Endothelial cell of umbilical vein (primary cell): ENCODE results near the gene ADM5.

Experiments
- JUN ChIP-seq: IDR thresholded peaks from 2 replicates; pipeline ENCODE4 v1.6.1; 2011; ENCODE audit warnings: borderline replicate concordance, low read depth; ENCODE audit not compliant: insufficient read length, insufficient read depth
- MYC ChIP-seq: IDR thresholded peaks from one replicate; pipeline ENCODE4 v1.6.1; 2011; ENCODE audit warnings: mild to moderate bottlenecking, low read depth, low read length
- POLR2A ChIP-seq: IDR thresholded peaks from 2 replicates; pipeline ENCODE4 v1.6.1; 2012; ENCODE audit warnings: low read depth, mild to moderate bottlenecking, control low read depth, low read length
- TF ChIP-seq, protein P1 (sequence below): IDR thresholded peaks from 2 replicates; pipeline ENCODE4 v1.6.1; 2011; ENCODE audit not compliant: insufficient read depth, insufficient read length
- TF ChIP-seq, protein P2 (sequence below), 2 donors: IDR thresholded peaks; 1 replicate in 1 of 2; 2 replicates in 1 of 2; pipeline ENCODE4 v1.5.1; 2011; ENCODE audit warnings: low read length in 2 of 2, mild to moderate bottlenecking in 2 of 2, moderate library complexity in 2 of 2, control low read depth in 1 of 2, inconsistent platforms in 1 of 2, low read depth in 1 of 2; ENCODE audit not compliant: insufficient read depth in 1 of 2; ENCODE audit errors: extremely low read depth in 1 of 2

DNA sequence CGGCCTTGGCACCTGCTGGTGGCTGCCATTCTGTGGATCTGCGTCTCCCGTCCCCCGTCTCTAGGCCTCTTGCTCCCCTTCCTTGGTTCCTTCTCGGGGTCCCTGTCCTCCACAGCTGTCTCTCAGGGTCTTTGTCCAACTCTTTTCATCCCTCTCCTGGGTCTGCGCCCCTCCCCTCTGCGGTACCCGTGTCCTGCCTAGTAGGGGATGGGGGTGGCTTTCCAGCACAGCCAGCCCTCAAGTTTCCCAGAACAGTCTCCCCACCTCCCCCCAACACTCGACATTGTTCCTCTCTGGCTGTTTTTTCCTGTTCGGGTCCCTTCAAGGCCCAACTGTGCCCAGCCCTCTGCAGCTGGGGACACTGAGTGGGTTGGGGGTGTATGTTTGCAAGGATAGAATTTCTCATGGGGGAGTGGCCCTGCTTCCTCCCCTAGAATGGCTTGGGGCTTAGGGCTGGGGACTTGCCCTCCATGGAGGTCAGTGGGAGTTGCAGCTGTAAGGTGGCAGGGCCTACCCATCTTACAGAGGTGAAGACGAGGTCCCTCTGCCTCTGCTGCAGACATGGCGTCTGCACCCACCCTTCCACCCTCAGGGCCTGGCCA lies 762 bp upstream of the ADM5 start:
- TF ChIP-seq MYC (no peak), JUN (no peak), POLR2A (no peak)
- TF ChIP-seq, protein P1, sequence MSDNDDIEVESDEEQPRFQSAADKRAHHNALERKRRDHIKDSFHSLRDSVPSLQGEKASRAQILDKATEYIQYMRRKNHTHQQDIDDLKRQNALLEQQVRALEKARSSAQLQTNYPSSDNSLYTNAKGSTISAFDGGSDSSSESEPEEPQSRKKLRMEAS, result no peak
- TF ChIP-seq, protein P2, sequence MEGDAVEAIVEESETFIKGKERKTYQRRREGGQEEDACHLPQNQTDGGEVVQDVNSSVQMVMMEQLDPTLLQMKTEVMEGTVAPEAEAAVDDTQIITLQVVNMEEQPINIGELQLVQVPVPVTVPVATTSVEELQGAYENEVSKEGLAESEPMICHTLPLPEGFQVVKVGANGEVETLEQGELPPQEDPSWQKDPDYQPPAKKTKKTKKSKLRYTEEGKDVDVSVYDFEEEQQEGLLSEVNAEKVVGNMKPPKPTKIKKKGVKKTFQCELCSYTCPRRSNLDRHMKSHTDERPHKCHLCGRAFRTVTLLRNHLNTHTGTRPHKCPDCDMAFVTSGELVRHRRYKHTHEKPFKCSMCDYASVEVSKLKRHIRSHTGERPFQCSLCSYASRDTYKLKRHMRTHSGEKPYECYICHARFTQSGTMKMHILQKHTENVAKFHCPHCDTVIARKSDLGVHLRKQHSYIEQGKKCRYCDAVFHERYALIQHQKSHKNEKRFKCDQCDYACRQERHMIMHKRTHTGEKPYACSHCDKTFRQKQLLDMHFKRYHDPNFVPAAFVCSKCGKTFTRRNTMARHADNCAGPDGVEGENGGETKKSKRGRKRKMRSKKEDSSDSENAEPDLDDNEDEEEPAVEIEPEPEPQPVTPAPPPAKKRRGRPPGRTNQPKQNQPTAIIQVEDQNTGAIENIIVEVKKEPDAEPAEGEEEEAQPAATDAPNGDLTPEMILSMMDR (IDR thresholded peaks at IDR 0.05; ENCODE audit: extremely low read depth in 1 of 2, insufficient read depth in 1 of 2, low read depth in 1 of 2, low read length in 2 of 2), result no peak
